Activated CD4-positive, alpha-beta memory T cell treated with anti-CD3 and anti-CD28 coated beads for 36 hours (primary cell): ENCODE results near the gene COL6A1. TPM values are rescaled to one million over a fixed set of nuclear protein-coding genes. Genes with fewer than 3 reads are reported as not detected.

Experiments
- CTCF ChIA-PET: fragments of 350-600 bp; sonication (Branson Sonifier 250); formaldehyde crosslinking; loops from one replicate; lab custom pipeline; 2021; ENCODE audit warnings: antibody characterized with exemption, inconsistent platforms; lab: Charles Lee
- POLR2A ChIA-PET: fragments of 350-600 bp; sonication (Branson Sonifier 250); formaldehyde crosslinking; loops from one replicate; lab custom pipeline; 2021; ENCODE audit warnings: antibody characterized with exemption; lab: Charles Lee
- DNase-seq: peaks from one replicate; pipeline ENCODE4 v3.0.0-alpha.2; 2020
- H3K27ac Mint-ChIP-seq: one replicate; pipeline ENCODE4 v1.8.0; 2021; ENCODE audit warnings: mixed read lengths
- H3K27me3 Mint-ChIP-seq: one replicate; pipeline ENCODE4 v1.8.0; 2021; ENCODE audit warnings: mixed read lengths
- H3K36me3 Mint-ChIP-seq: one replicate; pipeline ENCODE4 v1.8.0; 2021; ENCODE audit warnings: mixed read lengths
- H3K4me1 Mint-ChIP-seq: one replicate; pipeline ENCODE4 v1.8.0; 2021; ENCODE audit warnings: low read depth, mixed read lengths
- H3K4me3 Mint-ChIP-seq: one replicate; pipeline ENCODE4 v1.8.0; 2021; ENCODE audit warnings: mild to moderate bottlenecking, mixed read lengths
- H3K9me3 Mint-ChIP-seq: one replicate; pipeline ENCODE4 v1.8.0; 2021; ENCODE audit warnings: mixed read lengths
- intact Hi-C: fragments of 100-400 bp; cut with micrococcal nuclease; formaldehyde crosslinking; loops from one replicate; pipeline ENCODE4 v1.15.1; 2023
- total RNA-seq, 2 experiments: library from RNA; stranded (reverse); gene quantifications; one replicate each; pipeline ENCODE4 v1.2.3, GENCODE V29; 2021

COL6A1 gene
- total RNA-seq, 2 experiments from 2014 or later = 0.39 to 0.40 TPM

DNA sequence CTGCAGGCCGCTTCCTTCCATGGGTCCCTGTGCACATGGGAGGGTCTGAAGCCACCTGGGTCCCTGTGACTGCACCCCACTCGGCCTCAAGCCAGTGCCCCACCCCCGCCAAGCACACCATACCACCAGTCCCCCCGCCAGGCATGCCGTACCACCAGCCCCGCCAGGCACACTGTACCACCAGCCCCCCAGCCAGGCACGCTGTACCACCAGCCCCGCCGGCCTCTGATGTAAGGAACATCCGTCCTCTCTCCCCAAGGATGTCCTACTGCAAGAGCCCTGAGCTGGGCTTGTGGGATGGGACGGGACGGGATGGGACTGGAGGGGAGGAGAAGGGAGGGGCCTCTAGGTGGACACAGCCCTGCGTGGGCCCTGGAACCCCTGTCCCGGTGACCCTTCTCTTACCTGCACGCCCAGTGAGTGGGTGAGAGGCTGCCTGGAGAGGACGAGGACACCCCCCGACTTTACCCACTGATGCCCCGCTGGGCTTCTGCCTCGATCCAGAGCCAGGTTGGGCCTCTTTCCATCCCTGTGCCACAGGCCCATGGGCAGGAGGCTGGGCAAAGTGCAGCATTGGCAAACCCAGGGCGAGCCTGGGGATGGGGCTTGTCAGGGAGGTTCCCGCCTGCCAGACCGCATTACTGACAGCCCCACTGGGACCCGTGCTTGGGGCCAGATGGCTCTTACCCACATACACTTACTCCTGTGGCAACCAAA is 40.8 kb upstream of the COL6A1 start:
- no peaks in the 10 kb centered on the region for H3K27me3 Mint-ChIP-seq
- ChIA-PET POLR2A (interaction anchor here (0.6 kb wide), 1 partner anchor 992 kb away, joined by 3 read pairs; no protein-coding TSS in a partner anchor), CTCF (no interaction called here)
- no peaks in the 10 kb centered on the region for H3K36me3 Mint-ChIP-seq
- H3K27ac Mint-ChIP-seq = no peak overlapping the region
- intact Hi-C loops = no loop called here
- no peak for DNase-seq
- H3K4me1 Mint-ChIP-seq = no peaks in the 10 kb centered on the region
- H3K4me3 Mint-ChIP-seq = no peak overlapping the region
- no peaks in the 10 kb centered on the region for H3K9me3 Mint-ChIP-seq

DNA sequence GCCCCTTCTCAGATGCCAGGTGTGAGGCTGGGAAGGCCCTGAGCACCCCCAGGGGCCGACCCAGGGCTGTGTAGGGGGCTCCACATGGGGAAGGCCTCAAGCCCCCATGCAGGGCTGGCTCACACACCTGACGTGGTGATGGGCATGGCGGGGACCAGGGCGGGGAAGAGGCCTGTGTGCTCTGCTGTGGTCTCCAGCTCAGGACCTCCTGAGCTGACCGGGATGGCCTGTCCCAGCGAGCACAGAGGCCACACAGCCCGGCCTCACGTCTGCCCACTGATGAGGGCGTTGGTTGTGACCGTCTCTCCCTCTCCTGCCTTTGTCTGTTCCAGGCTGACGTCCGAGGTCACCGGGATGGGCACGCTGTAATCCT is 40.2 kb upstream of the COL6A1 start:
- Mint-ChIP-seq H3K27me3 (no peaks in the 10 kb centered on the region), H3K27ac (no peak overlapping the region), H3K36me3 (no peaks in the 10 kb centered on the region), H3K4me1 (no peaks in the 10 kb centered on the region), H3K4me3 (no peak overlapping the region), H3K9me3 (no peaks in the 10 kb centered on the region)
- POLR2A ChIA-PET = interaction anchor here (0.6 kb wide), 1 partner anchor 993 kb away, joined by 3 read pairs; no protein-coding TSS in a partner anchor
- CTCF ChIA-PET = no interaction called here
- intact Hi-C loops = no loop called here
- no peak for DNase-seq

DNA sequence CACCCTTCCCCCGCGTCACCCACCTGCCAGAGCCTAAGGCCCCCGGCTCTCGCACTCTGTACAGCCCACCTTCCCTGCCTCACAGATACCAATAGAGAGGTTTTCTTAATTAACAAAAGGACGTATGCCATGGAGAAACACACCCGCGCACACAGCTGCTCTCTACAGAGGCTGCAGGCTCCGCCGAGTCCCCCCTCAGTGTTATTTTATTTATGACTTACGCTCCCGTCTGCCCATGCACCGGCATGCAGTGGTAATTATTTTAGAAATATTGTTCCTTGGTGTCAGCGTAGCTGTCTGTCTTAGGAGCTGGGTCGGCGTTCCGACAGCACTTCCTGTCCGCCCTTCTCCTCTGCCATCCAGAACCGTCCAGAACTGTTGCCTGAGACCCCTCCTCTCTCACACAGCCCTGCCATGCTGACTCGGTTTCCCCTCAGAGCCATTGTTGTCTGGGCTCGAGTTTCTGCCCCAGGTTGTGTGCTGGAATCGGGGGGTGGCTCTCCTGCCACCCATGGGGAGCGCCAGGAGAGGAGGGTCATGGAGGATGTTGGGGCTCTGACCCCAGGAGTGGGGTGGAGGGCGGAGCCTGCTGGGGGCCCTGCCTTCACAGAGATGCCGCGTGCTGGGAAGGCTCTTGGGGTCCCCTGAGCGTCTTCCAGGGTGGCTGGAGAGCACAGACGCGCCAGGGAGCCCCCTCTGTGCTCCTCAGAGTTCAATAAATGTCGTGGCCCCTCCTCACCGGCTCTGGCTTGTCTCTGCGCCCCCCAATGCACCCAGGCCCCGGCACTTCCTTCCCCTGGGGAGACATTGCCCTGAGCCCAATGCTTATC is 39.6 kb upstream of the COL6A1 start:
- no peak for DNase-seq
- CTCF ChIA-PET = no interaction called here
- Mint-ChIP-seq H3K27me3 (no peaks in the 10 kb centered on the region), H3K4me1 (no peaks in the 10 kb centered on the region), H3K9me3 (no peaks in the 10 kb centered on the region), H3K36me3 (no peaks in the 10 kb centered on the region), H3K4me3 (no peak overlapping the region), H3K27ac (no peak overlapping the region)
- POLR2A ChIA-PET = no interaction called here
- intact Hi-C loops = no loop called here

DNA sequence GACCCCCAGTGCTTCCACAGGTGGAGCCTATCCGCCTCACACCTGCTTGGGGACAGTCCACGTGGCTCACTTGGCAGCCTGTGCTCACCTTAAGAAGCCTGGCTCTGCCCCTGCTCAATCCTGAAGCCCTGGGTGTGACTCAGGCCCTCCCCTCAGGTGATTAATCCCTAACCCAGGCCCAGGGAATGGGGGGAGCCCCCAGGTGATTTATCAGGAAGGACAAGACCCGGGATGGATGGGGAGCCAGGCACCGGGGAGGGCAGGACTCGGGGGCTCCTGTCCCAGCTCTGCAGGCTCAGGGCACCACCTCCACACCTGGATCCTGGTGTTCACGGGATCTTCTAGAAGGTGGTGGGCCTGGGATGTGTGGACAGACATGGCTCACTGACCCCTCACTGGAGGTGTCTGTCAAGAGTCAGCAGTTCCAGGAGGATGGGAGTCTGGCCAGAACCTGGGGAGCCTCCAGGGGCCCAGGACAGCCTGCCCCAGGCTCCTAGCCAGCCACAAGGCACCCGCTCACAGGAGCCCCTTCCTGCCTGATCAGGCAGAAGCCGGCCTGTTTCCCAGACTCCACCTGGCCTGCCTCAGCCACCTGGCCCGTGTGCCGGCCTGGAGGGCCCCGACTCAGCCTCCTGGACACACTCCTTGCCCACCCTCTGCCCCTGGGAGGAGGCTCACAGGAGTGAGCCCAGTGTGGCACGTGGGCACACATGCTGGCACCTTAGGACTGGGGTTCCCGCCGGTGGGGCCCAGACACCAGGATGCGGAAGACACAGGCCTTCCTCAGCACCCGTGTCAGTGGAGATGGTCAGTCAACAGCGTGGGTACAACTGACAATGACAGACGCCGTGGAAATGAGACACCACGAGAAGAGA is 38.6 kb upstream of the COL6A1 start:
- no peaks in the 10 kb centered on the region for H3K4me1 Mint-ChIP-seq
- POLR2A ChIA-PET = no interaction called here
- H3K4me3 Mint-ChIP-seq = no peak overlapping the region
- no peaks in the 10 kb centered on the region for H3K9me3 Mint-ChIP-seq
- no peaks in the 10 kb centered on the region for H3K36me3 Mint-ChIP-seq
- CTCF ChIA-PET = no interaction called here
- no peak overlapping the region for H3K27ac Mint-ChIP-seq
- H3K27me3 Mint-ChIP-seq = no peaks in the 10 kb centered on the region
- DNase-seq = no peak
- intact Hi-C loops = no loop called here

DNA sequence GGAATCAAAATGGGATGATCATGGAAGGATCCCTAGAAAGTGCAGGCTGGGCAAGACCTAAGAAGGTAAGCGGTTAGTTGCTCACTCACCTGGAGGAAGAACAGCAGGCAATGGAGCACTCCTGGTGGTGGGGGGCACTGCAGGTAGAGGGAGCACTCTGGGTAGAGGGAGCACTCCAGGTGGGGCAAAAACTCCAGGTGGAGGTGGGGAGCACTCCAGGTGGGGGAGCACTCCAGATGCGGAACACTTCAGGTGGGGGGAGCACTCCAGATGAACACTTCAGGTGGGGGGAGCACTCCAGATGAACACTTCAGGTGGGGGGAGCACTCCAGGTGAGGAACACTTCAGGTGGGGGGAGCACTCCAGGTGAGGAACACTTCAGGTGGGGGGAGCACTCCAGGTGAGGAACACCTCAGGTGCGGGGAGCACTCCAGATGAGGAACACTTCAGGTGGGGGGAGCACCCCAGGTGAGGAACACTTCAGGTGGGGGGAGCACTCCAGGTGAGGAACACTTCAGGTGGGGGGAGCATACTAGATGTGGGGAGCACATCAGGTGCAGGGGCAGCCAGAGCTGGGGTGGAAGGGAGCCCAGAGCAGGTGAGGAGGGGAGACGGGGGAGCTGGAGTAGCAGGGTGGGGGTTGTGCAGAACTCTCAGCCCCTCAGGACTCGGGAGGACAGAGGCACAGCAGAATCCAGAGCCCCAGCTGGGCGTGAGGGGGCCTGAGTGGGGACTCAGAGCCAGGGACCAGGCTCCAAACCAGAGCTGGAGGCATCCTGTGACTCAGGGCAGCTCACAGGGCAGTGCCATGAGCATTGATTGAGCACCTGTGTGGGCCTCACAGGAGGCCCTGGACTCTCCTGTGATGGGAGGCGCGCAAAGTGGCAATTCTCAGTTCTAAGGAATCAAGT is 37.7 kb upstream of the COL6A1 start:
- Mint-ChIP-seq H3K27me3 (peaks cover 5% of the 10 kb centered on the region), H3K36me3 (no peaks in the 10 kb centered on the region), H3K27ac (no peak overlapping the region), H3K4me1 (no peaks in the 10 kb centered on the region), H3K4me3 (no peak overlapping the region), H3K9me3 (no peaks in the 10 kb centered on the region)
- POLR2A ChIA-PET = interaction anchor here (0.6 kb wide), 1 partner anchor 11 kb away, joined by 4 read pairs; no protein-coding TSS in a partner anchor
- CTCF ChIA-PET = no interaction called here
- DNase-seq = no peak
- intact Hi-C loops = no loop called here

DNA sequence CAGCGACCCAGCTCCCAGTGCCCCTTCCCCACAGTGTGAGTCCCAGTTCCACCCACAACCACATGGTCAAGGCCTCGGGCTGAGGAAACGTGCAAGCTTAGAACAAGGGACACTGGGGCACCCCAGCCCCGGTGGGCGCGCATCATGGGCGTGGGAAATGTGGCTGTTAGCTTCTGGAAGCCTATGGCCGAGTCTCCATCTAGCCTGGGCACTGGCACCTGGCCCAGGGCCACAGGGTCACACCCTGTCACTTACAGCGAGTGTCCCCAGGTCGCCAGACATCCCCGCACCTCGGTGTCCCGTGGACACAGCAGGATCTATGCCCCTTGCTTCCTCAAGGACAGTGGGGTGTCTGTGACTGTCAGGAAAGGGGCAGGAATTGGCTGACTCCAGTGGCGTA is 37.0 kb upstream of the COL6A1 start:
- Mint-ChIP-seq H3K4me1 (no peaks in the 10 kb centered on the region), H3K27me3 (peaks cover 5% of the 10 kb centered on the region), H3K27ac (no peak overlapping the region), H3K4me3 (no peak overlapping the region), H3K36me3 (no peaks in the 10 kb centered on the region), H3K9me3 (no peaks in the 10 kb centered on the region)
- no peak for DNase-seq
- ChIA-PET POLR2A (interaction anchor here (0.6 kb wide), 1 partner anchor 12 kb away, joined by 4 read pairs; no protein-coding TSS in a partner anchor), CTCF (no interaction called here)
- intact Hi-C loops = no loop called here

DNA sequence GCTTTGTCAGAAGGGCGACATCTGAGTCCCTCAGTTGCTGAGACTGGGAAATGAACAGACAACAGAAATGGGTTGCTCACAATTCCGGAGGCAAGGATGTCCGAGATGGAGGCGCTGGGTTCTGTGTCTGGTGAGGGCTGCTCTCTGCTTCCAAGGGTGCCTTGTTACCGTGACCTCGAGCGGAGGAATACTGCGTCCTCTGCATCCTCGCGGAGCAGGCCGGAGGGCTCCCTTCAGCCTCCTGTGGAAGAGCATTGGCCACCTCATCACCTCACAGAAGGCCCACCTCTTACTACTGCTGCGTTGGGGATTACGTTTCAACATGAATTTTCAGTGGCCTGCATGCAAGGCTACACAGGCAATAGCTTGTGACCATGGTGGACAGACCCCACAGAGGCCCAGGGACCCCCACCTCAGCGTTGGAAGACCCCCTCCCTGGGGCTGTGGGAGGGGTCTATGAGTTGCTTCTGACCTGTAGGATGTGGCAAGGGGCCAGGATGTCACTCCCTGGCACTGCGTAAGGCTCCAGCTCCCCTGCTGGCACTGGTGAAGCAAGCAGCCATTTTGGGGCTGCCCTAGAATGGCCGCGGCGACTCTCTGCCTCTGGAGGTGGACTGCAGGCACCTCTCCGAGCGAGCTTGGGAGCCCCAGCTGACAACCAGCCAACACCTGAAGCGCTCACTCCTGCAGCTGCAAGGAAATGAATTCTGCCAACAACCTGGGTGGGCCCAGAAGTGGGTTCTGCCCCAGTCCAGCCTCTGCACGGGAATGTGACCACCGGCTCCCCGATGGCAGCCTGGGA is 36.3 kb upstream of the COL6A1 start:
- CTCF ChIA-PET = no interaction called here
- no peaks in the 10 kb centered on the region for H3K9me3 Mint-ChIP-seq
- intact Hi-C loops = no loop called here
- DNase-seq = no peak
- peaks cover 5% of the 10 kb centered on the region for H3K27me3 Mint-ChIP-seq
- no peak overlapping the region for H3K27ac Mint-ChIP-seq
- no peak overlapping the region for H3K4me3 Mint-ChIP-seq
- no peaks in the 10 kb centered on the region for H3K4me1 Mint-ChIP-seq
- POLR2A ChIA-PET = no interaction called here
- H3K36me3 Mint-ChIP-seq = no peaks in the 10 kb centered on the region

DNA sequence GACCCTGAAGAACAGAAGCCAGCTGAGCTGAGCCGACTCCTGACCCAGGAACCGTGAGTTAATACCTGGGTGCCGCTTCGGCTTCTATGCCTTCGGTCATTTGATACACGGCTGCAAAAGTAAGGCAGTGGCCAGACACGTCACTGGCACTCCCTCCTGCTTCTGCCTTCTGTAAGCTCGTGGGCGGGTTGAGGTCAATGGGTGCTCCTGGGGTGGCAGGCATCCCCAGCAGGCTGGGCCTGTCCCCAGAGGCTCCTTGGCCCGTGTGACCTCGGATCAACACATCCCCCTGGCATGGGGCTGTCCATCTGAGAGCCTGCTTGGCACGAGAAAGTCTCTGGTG is 35.7 kb upstream of the COL6A1 start:
- no peak for DNase-seq
- ChIA-PET CTCF (no interaction called here), POLR2A (no interaction called here)
- H3K4me3 Mint-ChIP-seq = no peak overlapping the region
- H3K36me3 Mint-ChIP-seq = no peaks in the 10 kb centered on the region
- peaks cover 5% of the 10 kb centered on the region for H3K27me3 Mint-ChIP-seq
- intact Hi-C loops = no loop called here
- no peaks in the 10 kb centered on the region for H3K4me1 Mint-ChIP-seq
- no peaks in the 10 kb centered on the region for H3K9me3 Mint-ChIP-seq
- H3K27ac Mint-ChIP-seq = no peak overlapping the region

DNA sequence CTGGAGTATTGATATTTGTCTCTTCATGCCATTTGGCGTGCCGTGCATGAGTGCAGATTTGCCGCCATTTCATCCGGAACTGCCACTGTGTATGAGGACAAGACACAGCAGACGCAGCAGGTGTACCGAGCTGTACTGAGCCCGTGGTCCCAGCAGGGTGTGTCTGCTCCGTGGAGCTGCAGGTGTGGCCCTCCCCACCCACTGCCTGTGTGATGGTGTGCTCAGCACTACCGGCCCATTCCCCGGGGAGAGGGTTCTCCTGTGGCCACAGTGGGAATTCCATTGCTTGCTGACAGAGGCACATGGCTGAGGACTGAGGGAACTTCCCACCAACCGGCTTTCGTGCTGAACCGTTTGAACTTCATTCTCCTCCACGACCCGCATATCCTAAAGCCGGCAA is 34.3 kb upstream of the COL6A1 start:
- no peaks in the 10 kb centered on the region for H3K9me3 Mint-ChIP-seq
- ChIA-PET POLR2A (no interaction called here), CTCF (interaction anchor here (0.6 kb wide), 1 partner anchor 206 kb away, joined by 3 read pairs; no protein-coding TSS in a partner anchor)
- DNase-seq = no peak
- no peaks in the 10 kb centered on the region for H3K36me3 Mint-ChIP-seq
- no peak overlapping the region for H3K4me3 Mint-ChIP-seq
- no peaks in the 10 kb centered on the region for H3K4me1 Mint-ChIP-seq
- intact Hi-C loops = no loop called here
- peaks cover 7% of the 10 kb centered on the region for H3K27me3 Mint-ChIP-seq
- H3K27ac Mint-ChIP-seq = no peak overlapping the region

DNA sequence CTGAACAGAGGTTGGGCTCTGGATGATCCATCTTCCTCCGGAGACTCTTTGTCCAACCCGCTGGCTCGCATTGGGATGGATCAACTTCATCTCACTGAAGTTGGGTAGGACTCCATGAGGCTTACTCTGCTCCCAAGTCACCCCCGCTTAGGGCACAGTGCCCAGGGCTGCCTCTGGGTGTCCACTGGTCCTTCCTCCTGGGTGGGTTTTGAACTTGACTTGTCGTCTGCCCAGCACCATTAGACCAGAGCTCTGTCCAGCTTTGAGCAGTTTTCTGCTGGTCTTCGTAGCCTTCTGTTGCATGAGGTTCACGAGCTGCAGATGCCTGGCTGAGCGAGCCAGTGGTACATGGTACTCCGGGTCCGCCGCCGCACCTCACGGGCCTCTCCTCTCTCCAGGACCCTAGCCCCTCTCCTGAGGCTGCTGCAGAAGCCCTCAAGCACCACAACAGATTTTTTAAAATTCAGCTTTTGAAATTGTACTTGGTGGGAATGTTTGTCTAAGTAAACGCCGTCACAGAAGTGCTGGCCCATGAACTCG is 33.8 kb upstream of the COL6A1 start:
- Mint-ChIP-seq H3K4me1 (no peaks in the 10 kb centered on the region), H3K27me3 (peaks cover 11% of the 10 kb centered on the region), H3K27ac (no peak overlapping the region), H3K9me3 (no peaks in the 10 kb centered on the region), H3K36me3 (no peaks in the 10 kb centered on the region), H3K4me3 (no peak overlapping the region)
- CTCF ChIA-PET = no interaction called here
- POLR2A ChIA-PET = no interaction called here
- intact Hi-C loops = no loop called here
- no peak for DNase-seq
